HepG2 (cell line): ENCODE results near the gene ADAMTS13. TPM values are rescaled to one million over a fixed set of nuclear protein-coding genes. Genes with fewer than 3 reads are reported as not detected.

Experiments used
- ATF3 ChIP-seq: sonication (generic); formaldehyde crosslinking; IDR thresholded peaks from 2 replicates; pipeline ENCODE4 v1.4.0; 2020; ENCODE audit warnings: missing genetic modification reagents
- ATF7-NPFF ChIP-seq: sonication (generic); formaldehyde crosslinking; IDR thresholded peaks from 2 replicates; pipeline ENCODE4 v1.8.1; 2023; ENCODE audit warnings: mild to moderate bottlenecking, low read depth, missing genetic modification reagents, moderate library complexity
- BORCS8-MEF2B ChIP-seq: sonication (generic); formaldehyde crosslinking; IDR thresholded peaks from 2 replicates; pipeline ENCODE4 v1.8.0; 2022; ENCODE audit warnings: mild to moderate bottlenecking, missing genetic modification reagents
- BRF2 ChIP-seq: sonication (generic); formaldehyde crosslinking; IDR thresholded peaks from 2 replicates; pipeline ENCODE4 v1.8.1; 2022; ENCODE audit warnings: mild to moderate bottlenecking, missing genetic modification reagents
- DRAP1 ChIP-seq: IDR thresholded peaks from 2 replicates; pipeline ENCODE4 v1.6.1; 2016; ENCODE audit warnings: missing genetic modification reagents, missing compliant biosample characterization
- ERF ChIP-seq: IDR thresholded peaks from 2 replicates; pipeline ENCODE4 v1.6.1; 2018; ENCODE audit warnings: missing biosample characterization, missing genetic modification reagents
- ETV5 ChIP-seq: IDR thresholded peaks from 2 replicates; pipeline ENCODE4 v1.6.1; 2018; ENCODE audit warnings: missing biosample characterization, missing genetic modification reagents, inconsistent platforms, borderline replicate concordance
- EZH2 ChIP-seq: conservative IDR thresholded peaks from 2 replicates; pipeline ENCODE4 v1.6.1; 2012; ENCODE audit warnings: mild to moderate bottlenecking, low read depth, low read length, moderate library complexity
- HNRNPUL1 ChIP-seq: fragments of 200-400 bp; formaldehyde crosslinking; IDR thresholded peaks from 2 replicates; pipeline ENCODE4 v1.6.1; 2017; ENCODE audit warnings: low read depth, mild to moderate bottlenecking, low read length, moderate library complexity
- MTF2 ChIP-seq: sonication (generic); formaldehyde crosslinking; IDR thresholded peaks from 2 replicates; pipeline ENCODE4 v1.5.0; 2020; ENCODE audit warnings: missing genetic modification reagents, borderline replicate concordance
- NFYB ChIP-seq: sonication (generic); formaldehyde crosslinking; IDR thresholded peaks from 2 replicates; pipeline ENCODE4 v1.4.0; 2020; ENCODE audit warnings: missing genetic modification reagents
- NR2F6 ChIP-seq, 2 experiments: IDR thresholded peaks; 2 replicates each; pipeline ENCODE4 v1.6.1; 2016; ENCODE audit warnings: antibody characterized with exemption in 1 of 2, mild to moderate bottlenecking in 1 of 2
- RFX5 ChIP-seq: IDR thresholded peaks from 2 replicates; pipeline ENCODE4 v1.6.1; 2011; ENCODE audit warnings: low read depth, low read length, improper control_type of control experiment
- TAF15 ChIP-seq: fragments of 200-400 bp; formaldehyde crosslinking; IDR thresholded peaks from one replicate; pipeline ENCODE4 v1.6.1; 2018; ENCODE audit warnings: mild to moderate bottlenecking, low read depth, low read length; ENCODE audit not compliant: poor library complexity, severe bottlenecking
- TCF7L2 ChIP-seq: IDR thresholded peaks from 2 replicates; pipeline ENCODE4 v1.6.1; 2011; ENCODE audit warnings: mild to moderate bottlenecking, low read depth, low read length, moderate library complexity
- TEAD3 ChIP-seq: optimal IDR thresholded peaks from 2 replicates; pipeline ENCODE3; 2016; ENCODE audit warnings: borderline replicate concordance
- ZNF326 ChIP-seq: sonication (generic); formaldehyde crosslinking; IDR thresholded peaks from 2 replicates; pipeline ENCODE4 v1.4.0; 2020; ENCODE audit warnings: missing genetic modification reagents, borderline replicate concordance
- ZNF33B ChIP-seq: sonication (generic); formaldehyde crosslinking; IDR thresholded peaks from 2 replicates; pipeline ENCODE4 v1.5.1; 2020; ENCODE audit warnings: mild to moderate bottlenecking, missing genetic modification reagents
- ZNF550 ChIP-seq: sonication (generic); formaldehyde crosslinking; IDR thresholded peaks from 2 replicates; pipeline ENCODE4 v1.4.0; 2020; ENCODE audit warnings: mild to moderate bottlenecking, missing genetic modification reagents, borderline replicate concordance
- ZNF557 ChIP-seq: sonication (generic); formaldehyde crosslinking; IDR thresholded peaks from 2 replicates; pipeline ENCODE4 v1.4.0; 2020; ENCODE audit warnings: missing genetic modification reagents
- ZNF788 ChIP-seq: sonication (generic); formaldehyde crosslinking; IDR thresholded peaks from 2 replicates; pipeline ENCODE4 v1.5.0; 2020; ENCODE audit warnings: mild to moderate bottlenecking, missing genetic modification reagents, borderline replicate concordance
- polyA plus RNA-seq, 8 experiments: library from polyadenylated mRNA; depleted of rRNA in 3 of 8; stranded (reverse) in 7 of 8; unstranded in 1 of 8; fragments of >200 nt; fragmentation: Illumina TruSeq in 4 of 8; extraction: Trizol in 4 of 8; gene quantifications; 2 replicates each; pipeline versions ENCODE4 v1.2.1 to v1.2.3, GENCODE V29; 2011 to 2016; ENCODE audit warnings: low read depth in 4 of 8, missing spikeins in 1 of 8, mixed read lengths in 1 of 8; ENCODE audit not compliant: insufficient read depth in 1 of 8
- total RNA-seq, 5 experiments: library from RNA; depleted of rRNA; stranded (reverse); fragments of >200 nt; fragmentation: Illumina TruSeq; extraction: Trizol; gene quantifications; 2 replicates each; pipeline ENCODE4 v1.2.3, GENCODE V29; 2016; ENCODE audit warnings: low read depth in 1 of 5
- TF ChIP-seq, protein P1 (sequence below): sonication (generic); formaldehyde crosslinking; conservative IDR thresholded peaks from 2 replicates; pipeline ENCODE4 v1.8.0; 2022; ENCODE audit warnings: mild to moderate bottlenecking, moderate library complexity, missing genetic modification reagents
- TF ChIP-seq, protein P2 (sequence below): sonication (generic); formaldehyde crosslinking; IDR thresholded peaks from 2 replicates; pipeline ENCODE4 v1.5.0; 2020; ENCODE audit warnings: missing genetic modification reagents

Gene ADAMTS13
- total and polyA plus RNA-seq, 2 of the 13 experiments (the other 11 are each of a cell fraction or from before 2014, with no cell fraction given) = 0.91 to 4.5 TPM

DNA sequence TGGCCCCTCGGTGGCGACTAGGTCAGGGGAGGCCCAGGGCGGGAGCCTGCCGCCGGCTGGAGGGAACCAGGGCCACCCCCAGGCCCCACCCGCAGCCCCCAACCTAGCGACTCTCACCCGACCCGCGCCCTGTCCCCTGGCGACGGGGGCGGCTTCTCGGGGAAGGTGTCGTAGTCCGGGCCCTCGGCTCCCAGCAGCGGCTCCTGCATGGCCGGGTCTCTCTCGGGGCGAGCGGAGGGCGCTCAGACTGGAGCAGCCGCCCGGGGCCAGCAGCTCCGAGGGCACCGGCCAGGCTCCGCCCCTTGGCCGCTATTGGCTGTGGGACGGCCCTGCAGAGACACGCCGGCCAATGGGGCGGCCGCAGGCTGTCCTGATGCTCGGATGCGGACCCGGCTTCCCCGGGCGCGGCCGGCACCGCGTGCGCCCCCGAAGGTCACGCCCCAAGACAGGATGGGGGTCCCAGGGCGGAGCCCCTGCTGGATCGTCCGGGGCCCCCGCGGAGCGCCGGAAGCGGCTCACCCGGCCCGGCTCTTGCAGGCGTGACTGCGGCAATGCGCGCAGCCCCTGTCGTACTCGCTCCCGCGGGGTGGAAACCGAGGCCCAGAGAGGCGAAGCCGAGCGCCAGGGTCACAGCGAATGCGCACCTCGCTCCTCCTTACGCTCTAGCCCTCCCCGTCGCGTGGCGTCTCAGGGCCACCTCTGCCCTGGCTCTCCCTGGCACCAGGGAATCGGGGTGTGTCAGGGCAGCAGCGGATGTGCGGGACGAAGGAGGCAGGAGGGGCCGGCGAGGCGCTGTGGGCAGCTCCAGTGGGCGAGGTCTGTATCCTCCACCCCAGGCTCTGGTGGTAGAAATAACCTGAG, 56.9 kb downstream of the ADAMTS13 start, which contains the start of gene SLC2A6 (continued):
- peak; percentile 55 for TF ChIP-seq DRAP1 (CRISPR knock-in tag)
- peak; percentile 92 for TF ChIP-seq NFYB (CRISPR knock-in tag)
- TF ChIP-seq ZNF557 (CRISPR knock-in tag) = no peak
- TF ChIP-seq, protein P1, sequence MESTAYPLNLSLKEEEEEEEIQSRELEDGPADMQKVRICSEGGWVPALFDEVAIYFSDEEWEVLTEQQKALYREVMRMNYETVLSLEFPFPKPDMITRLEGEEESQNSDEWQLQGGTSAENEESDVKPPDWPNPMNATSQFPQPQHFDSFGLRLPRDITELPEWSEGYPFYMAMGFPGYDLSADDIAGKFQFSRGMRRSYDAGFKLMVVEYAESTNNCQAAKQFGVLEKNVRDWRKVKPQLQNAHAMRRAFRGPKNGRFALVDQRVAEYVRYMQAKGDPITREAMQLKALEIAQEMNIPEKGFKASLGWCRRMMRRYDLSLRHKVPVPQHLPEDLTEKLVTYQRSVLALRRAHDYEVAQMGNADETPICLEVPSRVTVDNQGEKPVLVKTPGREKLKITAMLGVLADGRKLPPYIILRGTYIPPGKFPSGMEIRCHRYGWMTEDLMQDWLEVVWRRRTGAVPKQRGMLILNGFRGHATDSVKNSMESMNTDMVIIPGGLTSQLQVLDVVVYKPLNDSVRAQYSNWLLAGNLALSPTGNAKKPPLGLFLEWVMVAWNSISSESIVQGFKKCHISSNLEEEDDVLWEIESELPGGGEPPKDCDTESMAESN (CRISPR knock-in tag) = no peak; the same call in 1 of the 2 replicates
- TF ChIP-seq ATF7-NPFF (CRISPR knock-in tag) = peak; percentile 69; the same call in 1 of the 2 replicates
- TF ChIP-seq ERF (CRISPR knock-in tag) = peak; percentile 50; the same call in 1 of the 2 replicates
- no peak for TF ChIP-seq HNRNPUL1
- TF ChIP-seq ZNF326 (CRISPR knock-in tag) = no peak
- TF ChIP-seq ETV5 = peak; percentile 34; the same call in 1 of the 2 replicates
- TF ChIP-seq TCF7L2 = no peak
- no peak for TF ChIP-seq ATF3
- peak; percentile 24; the same call in 1 of the 2 replicates for TF ChIP-seq ZNF33B
- TF ChIP-seq NR2F6 (IDR thresholded peaks at IDR 0.05) = no peak
- TF ChIP-seq NR2F6 (CRISPR knock-in tag; IDR thresholded peaks at IDR 0.05) = 0 out of 2 replicates have a peak, but pooled peaks have one; percentile 25
- no peak for TF ChIP-seq TEAD3 (CRISPR knock-in tag)
- 0 out of 2 replicates have a peak, but pooled peaks have one; percentile 45 for TF ChIP-seq ZNF788
- TF ChIP-seq, protein P2, sequence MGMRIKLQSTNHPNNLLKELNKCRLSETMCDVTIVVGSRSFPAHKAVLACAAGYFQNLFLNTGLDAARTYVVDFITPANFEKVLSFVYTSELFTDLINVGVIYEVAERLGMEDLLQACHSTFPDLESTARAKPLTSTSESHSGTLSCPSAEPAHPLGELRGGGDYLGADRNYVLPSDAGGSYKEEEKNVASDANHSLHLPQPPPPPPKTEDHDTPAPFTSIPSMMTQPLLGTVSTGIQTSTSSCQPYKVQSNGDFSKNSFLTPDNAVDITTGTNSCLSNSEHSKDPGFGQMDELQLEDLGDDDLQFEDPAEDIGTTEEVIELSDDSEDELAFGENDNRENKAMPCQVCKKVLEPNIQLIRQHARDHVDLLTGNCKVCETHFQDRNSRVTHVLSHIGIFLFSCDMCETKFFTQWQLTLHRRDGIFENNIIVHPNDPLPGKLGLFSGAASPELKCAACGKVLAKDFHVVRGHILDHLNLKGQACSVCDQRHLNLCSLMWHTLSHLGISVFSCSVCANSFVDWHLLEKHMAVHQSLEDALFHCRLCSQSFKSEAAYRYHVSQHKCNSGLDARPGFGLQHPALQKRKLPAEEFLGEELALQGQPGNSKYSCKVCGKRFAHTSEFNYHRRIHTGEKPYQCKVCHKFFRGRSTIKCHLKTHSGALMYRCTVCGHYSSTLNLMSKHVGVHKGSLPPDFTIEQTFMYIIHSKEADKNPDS (CRISPR knock-in tag) = no peak
- TF ChIP-seq TAF15 = no peak
- peak; percentile 20; the same call in 1 of the 2 replicates for TF ChIP-seq ZNF550 (CRISPR knock-in tag)
- no peak for TF ChIP-seq MTF2 (CRISPR knock-in tag)
- peak; percentile 87 for TF ChIP-seq BORCS8-MEF2B (CRISPR knock-in tag)
- TF ChIP-seq EZH2 = no peak
- peak; percentile 68; the same call in 1 of the 2 replicates for TF ChIP-seq BRF2 (CRISPR knock-in tag)
- peak; percentile 32; the same call in 1 of the 2 replicates for TF ChIP-seq RFX5
